ENCODE data around the gene ZNF507.
"Not testable (repeated sequence)": the region's sequence is repeated elsewhere in the genome, so short reads cannot be mapped to it uniquely, and the experiment has no call there.

ZNF507 gene

GRCh38 chr19:32368787-32369186 lies 23.4 kb downstream of the ZNF507 start:
- DNase-seq: no peak

- no peak for DNase-seq
Measured at GRCh38 chr19:32372726-32373517, 27.5 kb downstream of the ZNF507 start.

- peak; percentile 86 to 87 for DNase-seq
Measured at GRCh38 chr19:32373585-32374295, 28.3 kb downstream of the ZNF507 start.

GRCh38 chr19:32374362-32374761 lies 29.0 kb downstream of the ZNF507 start:
- DNase-seq: not testable (repeated sequence)

GRCh38 chr19:32377088-32377487 lies 31.7 kb downstream of the ZNF507 start:
- not testable (repeated sequence) for DNase-seq

- no peak for DNase-seq
Measured at GRCh38 chr19:32380269-32380668, 34.9 kb downstream of the ZNF507 start.

- DNase-seq: no peak
Measured at GRCh38 chr19:32387701-32388392, 42.4 kb downstream of the ZNF507 start.

GRCh38 chr19:32388393-32388855 lies 43.0 kb downstream of the ZNF507 start:
- DNase-seq: peak; percentile 6 to 16

- DNase-seq: no peak
Measured at GRCh38 chr19:32392901-32393300, 47.5 kb downstream of the ZNF507 start.

- no peak for DNase-seq
Measured at GRCh38 chr19:32396046-32396652, 50.7 kb downstream of the ZNF507 start.

- no peak for DNase-seq
Measured at GRCh38 chr19:32397671-32398101, 52.3 kb downstream of the ZNF507 start.

GRCh38 chr19:32401992-32402391 lies 56.6 kb downstream of the ZNF507 start:
- no peak for DNase-seq

- DNase-seq: no peak
Measured at GRCh38 chr19:32403291-32403995, 58.0 kb downstream of the ZNF507 start.

- DNase-seq: no peak
Measured at GRCh38 chr19:32404213-32404932, 59.0 kb downstream of the ZNF507 start.

GRCh38 chr19:32404933-32405430 lies 59.6 kb downstream of the ZNF507 start:
- DNase-seq: peak; percentile 26 to 81

- peak; percentile 90 to 99 for DNase-seq
Measured at GRCh38 chr19:32405431-32406160, 60.2 kb downstream of the ZNF507 start, which contains the start of gene DPY19L3. TSS of gene DPY19L3 (plus strand) at chr19:32405770. CDS start at chr19:32408254, 2,484 bp downstream.

GRCh38 chr19:32406161-32407003 lies 61.0 kb downstream of the ZNF507 start:
- peak; percentile 34 to 64 for DNase-seq

GRCh38 chr19:32407004-32407992 lies 61.9 kb downstream of the ZNF507 start:
- DNase-seq: peak; percentile 71 to 79

All from NCI-H526 (cell line).